Gastroesophageal sphincter (tissue), 3 donors: ENCODE results near the gene OR5AN1.

Experiments used
- CTCF ChIP-seq, 4 experiments: fragments of 200-600 bp in 2 of 4; fragments of 450-650 bp in 2 of 4; sonication (generic) in 1 of 4; IDR thresholded peaks; one replicate each; pipeline ENCODE4 v1.5.1; 2017 to 2019; ENCODE audit warnings: antibody characterized with exemption in 4 of 4, mild to moderate bottlenecking in 2 of 4, moderate library complexity in 2 of 4
- EP300 ChIP-seq: sonication (generic); formaldehyde crosslinking; IDR thresholded peaks from one replicate; pipeline ENCODE4 v1.6.1; 2017; ENCODE audit warnings: antibody characterized with exemption, mild to moderate bottlenecking
- POLR2A ChIP-seq, 2 donors: fragments of 450-650 bp; IDR thresholded peaks; one replicate each; pipeline ENCODE4 v1.6.1; 2017; ENCODE audit warnings: antibody characterized with exemption in 2 of 2, mild to moderate bottlenecking in 2 of 2, moderate library complexity in 1 of 2
- POLR2AphosphoS5 ChIP-seq: sonication (generic); formaldehyde crosslinking; IDR thresholded peaks from one replicate; pipeline ENCODE4 v1.6.1; 2017; ENCODE audit warnings: antibody characterized with exemption

- TF ChIP-seq POLR2A (IDR thresholded peaks at IDR 0.05) (no peak), CTCF (IDR thresholded peaks at IDR 0.05) (no peak), EP300 (no peak), POLR2AphosphoS5 (no peak)
Measured at GRCh38 chr11:59403546-59403945, 44.9 kb downstream of the OR5AN1 start.
